ENCODE measurements around the gene ADGRG6. TPM values are rescaled to one million over a fixed set of nuclear protein-coding genes. Genes with fewer than 3 reads are reported as not detected.
"Not testable (repeated sequence)": the region's sequence is repeated elsewhere in the genome, so short reads cannot be mapped to it uniquely, and the experiment has no call there.

ADGRG6 gene
- total RNA-seq, 2 donors from 2014 or later = 1.0 to 2.7 TPM

DNA sequence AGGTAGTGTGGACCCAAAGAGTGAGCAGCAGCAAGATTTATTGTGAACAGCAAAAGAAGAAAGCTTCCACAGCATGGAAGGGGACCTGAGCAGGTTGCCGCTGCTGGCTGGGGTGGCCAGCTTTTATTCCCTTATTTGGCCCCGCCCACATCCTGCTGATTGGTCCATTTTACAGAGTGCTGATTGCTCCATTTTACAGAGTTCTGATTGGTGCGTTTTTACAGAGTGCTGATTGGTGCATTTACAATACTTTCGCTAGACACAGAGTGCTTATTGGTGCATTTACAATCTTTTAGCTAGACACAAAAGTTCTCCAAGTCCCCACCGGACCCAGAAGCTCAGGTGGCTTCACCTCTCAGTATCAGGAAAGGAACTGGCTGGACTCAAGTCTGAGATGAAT, 149.0 kb downstream of the ADGRG6 start:
- H3K36me3 Mint-ChIP-seq; DNase-seq (ENCODE audit: low spot score in 2 of 2); H3K27ac Mint-ChIP-seq; ATAC-seq; H3K9me3 Mint-ChIP-seq: not testable (repeated sequence)

DNA sequence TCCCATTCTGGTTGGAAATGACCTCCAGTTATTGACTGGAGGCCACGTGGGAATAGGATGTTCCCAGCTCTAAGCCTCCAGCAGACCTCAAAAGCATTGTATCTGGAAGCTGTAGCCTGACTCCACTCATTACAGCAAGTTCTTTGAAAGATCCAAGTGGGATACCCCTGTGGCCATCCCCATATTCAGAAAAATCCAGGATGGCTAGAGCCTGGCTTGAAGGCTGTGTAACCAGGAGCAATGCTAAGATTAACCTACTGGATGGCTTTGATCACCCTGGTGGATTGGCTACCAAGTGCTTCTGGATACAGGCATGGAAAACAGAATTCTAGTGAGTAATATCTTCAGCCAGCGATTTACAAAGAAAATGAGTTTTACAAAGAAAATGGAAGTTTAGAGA, 151.2 kb downstream of the ADGRG6 start:
- no peaks in the 10 kb centered on the region for H3K36me3 Mint-ChIP-seq
- ATAC-seq (no peak), DNase-seq (ENCODE audit: low spot score in 2 of 2) (no peak)
- H3K27ac Mint-ChIP-seq = no peak overlapping the region
- peaks cover 0 to 6% of the 10 kb centered on the region in 2 donors for H3K9me3 Mint-ChIP-seq

DNA sequence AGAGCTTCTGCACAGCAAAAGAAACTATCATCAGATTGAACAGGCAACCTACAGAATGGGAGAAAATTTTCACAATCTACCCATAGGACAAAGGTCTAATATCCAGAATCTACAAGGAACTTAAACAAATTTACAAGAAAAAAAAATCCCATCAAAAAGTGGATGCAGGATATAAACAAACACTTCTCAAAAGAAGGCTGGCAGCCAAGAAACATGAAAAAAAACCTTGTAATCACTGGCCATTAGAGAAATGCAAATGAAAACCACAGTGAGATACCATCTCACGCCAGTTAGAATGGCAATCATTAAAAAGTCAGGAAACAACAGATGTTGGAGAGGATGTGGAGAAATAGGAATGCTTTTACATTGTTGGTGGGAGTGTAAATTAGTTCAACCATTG, 152.4 kb downstream of the ADGRG6 start:
- DNase-seq (ENCODE audit: low spot score in 2 of 2); H3K36me3 Mint-ChIP-seq; H3K27ac Mint-ChIP-seq; ATAC-seq; H3K9me3 Mint-ChIP-seq: not testable (repeated sequence)

DNA sequence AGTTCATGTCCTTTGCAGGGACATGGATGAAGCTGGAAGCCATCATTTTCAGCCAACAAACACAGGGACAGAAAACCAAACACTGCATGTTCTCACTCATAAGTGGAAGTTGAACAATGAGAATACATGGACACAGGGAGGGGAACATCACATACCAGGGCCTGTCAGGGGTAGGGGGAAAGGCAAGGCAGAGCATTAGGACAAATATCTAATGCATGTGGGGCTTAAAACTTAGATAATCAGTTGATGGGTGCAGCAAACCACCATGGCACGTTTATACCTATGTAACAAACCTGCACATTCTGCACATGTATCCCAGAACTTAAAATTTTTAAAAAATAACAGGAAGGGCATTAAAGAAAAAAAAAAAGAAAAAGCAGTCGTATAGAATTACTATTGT, 153.0 kb downstream of the ADGRG6 start:
- DNase-seq (ENCODE audit: low spot score in 2 of 2); ATAC-seq; H3K27ac Mint-ChIP-seq; H3K36me3 Mint-ChIP-seq; H3K9me3 Mint-ChIP-seq: not testable (repeated sequence)

DNA sequence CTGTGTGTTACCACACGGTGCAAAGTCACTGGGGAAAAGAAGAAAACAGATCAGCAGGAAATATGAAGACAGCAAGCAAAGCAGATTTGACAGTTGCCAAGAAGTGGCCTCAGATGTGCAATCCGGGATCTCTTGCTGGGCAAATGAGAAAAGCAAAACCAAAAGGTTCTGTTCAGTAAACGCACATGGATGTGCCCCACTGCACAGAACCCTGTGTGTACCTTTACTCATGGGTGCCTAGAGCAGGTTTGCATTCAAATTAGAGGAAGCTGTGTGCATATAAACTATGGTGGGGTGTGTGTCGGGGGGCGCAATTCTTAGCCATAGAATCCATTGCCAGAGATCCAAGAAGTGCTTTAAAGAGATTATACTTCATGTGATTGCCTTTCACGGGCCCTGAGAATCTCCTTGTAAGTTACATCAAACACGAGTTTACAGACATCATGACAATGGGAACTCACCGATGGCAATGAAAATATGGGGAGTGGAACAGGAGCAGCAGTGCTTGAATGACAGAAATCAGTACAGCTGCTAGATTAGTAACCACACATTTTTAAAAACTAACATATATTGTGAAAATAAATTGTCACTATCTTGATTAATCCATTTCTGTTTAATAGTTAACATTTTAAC, 154.3 kb downstream of the ADGRG6 start:
- H3K9me3 Mint-ChIP-seq = peaks cover 0 to 11% of the 10 kb centered on the region in 2 donors
- H3K36me3 Mint-ChIP-seq = peaks cover under 1 to 6% of the 10 kb centered on the region in 2 donors
- ATAC-seq = no peak
- DNase-seq (ENCODE audit: low spot score in 2 of 2) = no peak
- H3K27ac Mint-ChIP-seq = no peak overlapping the region

DNA sequence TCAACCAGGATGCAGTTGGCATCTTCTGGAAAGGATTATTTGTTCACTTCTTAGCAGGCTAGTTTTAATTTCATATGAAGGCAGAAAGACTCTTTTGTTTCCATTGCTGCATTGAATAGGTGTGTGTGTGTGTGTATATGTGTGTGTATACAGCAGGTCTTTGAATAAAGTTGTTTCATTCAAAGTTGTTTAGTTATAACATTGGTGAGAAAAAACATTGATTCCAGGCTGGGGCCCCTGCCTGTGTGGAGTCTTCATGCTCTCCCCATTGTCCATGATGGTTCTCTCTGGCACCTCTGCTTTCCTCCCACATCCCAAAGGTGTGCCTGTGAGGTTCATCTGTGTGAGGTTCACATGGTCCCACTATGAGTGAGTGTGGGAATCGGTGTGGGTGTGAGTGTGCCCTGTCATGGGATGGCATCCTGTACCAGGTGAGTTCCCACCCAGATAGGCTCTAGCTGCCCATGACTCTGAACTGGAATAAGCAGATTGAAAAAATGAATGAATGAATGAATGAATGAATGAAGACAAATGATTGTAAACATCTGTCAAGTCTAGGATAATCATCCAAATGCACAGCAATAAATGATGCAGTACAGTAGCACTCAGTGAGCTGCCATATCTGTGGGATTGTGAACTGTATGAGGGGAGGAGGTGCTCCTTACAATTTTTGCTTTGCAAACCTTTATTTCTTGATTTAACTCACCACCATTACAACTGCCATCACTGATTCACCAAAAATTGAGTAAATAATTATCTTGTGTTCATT, 156.0 kb downstream of the ADGRG6 start:
- Mint-ChIP-seq H3K27ac (no peak overlapping the region), H3K36me3 (peaks cover 15 to 18% of the 10 kb centered on the region in 2 donors), H3K9me3 (peaks cover 3 to 16% of the 10 kb centered on the region in 2 donors)
- ATAC-seq (no peak), DNase-seq (ENCODE audit: low spot score in 2 of 2) (no peak)

DNA sequence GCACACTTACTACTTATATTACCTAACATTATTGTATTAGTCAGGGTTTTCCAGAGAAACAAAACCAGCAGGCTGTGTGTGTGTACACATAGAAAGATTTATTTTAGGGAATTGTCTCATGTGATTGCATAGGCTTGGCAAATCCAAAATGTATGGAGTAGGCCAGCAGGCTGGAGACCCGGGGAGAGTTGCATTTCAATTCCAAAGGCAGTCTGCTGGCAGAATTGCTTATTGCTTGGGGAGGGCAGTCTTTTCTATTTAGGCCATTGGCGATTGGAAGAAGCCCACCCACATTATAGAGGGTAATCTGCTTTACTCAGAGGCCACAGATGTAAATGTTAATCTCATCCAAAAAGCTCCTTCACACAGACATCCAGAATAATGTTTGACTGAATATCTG, 157.0 kb downstream of the ADGRG6 start:
- Mint-ChIP-seq H3K27ac (no peak overlapping the region), H3K36me3 (peaks cover 19 to 22% of the 10 kb centered on the region in 2 donors), H3K9me3 (peaks cover 3 to 21% of the 10 kb centered on the region in 2 donors)
- ATAC-seq (no peak), DNase-seq (ENCODE audit: low spot score in 2 of 2) (no peak)

DNA sequence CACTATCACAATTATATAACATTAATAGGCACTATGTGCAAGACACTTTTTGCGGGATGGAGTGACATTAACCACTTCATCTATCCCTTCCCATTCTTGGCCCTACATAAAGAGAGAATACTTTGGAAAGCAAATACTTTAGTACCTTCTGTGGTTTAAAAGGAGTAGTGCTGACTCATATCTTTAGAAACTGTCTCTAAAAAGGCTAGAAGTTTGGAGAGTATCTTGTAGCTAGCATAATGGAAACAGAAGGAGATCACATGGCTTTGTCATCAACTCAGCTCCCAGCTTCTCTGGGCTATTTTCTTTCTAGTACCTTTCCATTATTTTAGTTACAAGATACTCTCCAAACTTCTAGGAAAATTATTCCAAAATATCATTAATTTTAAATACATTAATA, 157.5 kb downstream of the ADGRG6 start:
- Mint-ChIP-seq H3K27ac (no peak overlapping the region), H3K9me3 (peaks cover 3 to 21% of the 10 kb centered on the region in 2 donors), H3K36me3 (peaks cover 19 to 22% of the 10 kb centered on the region in 2 donors)
- ATAC-seq (peak in 1 of 2 donors; percentile 87), DNase-seq (ENCODE audit: low spot score in 2 of 2) (no peak)

DNA sequence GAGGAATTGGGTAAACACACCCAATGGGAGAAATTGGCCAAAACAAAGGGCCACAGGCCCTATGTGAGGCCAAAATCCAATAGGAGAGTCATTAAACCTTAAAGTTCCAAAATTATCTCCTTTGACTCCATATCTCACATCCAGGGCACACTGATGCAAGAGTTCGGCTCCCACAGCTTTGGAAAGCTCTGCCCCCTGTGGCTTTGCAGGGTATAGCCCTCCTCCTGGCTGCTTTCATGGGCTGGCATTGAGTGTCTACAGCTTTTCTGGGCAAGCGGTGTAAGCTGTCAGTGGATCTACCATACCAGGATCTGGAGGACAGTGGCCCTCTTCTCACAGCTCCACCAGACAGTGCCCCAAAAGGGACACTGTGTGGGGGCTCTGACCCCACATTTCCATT, 160.5 kb downstream of the ADGRG6 start:
- no peak for DNase-seq (ENCODE audit: low spot score in 2 of 2)
- Mint-ChIP-seq H3K9me3 (peaks cover 3 to 21% of the 10 kb centered on the region in 2 donors), H3K36me3 (peaks cover 19 to 22% of the 10 kb centered on the region in 2 donors), H3K27ac (no peak overlapping the region)
- no peak for ATAC-seq

DNA sequence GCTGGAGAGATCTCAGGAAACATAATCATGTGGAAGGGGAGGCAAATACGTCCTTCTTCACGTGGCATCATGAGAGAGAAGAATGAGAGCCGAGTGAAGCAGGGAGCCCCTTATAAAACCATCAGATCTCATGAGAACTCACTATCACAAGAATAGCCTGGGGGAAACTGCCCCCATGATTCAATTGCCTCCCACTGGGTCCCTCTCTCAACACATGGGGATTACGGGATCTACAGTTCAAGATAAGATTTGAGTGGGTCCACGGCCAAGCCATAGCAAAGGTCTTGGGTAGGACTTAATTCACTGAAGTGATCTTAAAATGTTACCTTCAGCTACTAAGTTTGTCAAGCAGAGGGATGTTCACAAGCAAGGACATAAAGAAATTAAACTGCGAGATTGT, 162.2 kb downstream of the ADGRG6 start:
- DNase-seq (ENCODE audit: low spot score in 2 of 2) (no peak), ATAC-seq (no peak)
- peaks cover 3 to 22% of the 10 kb centered on the region in 2 donors for H3K9me3 Mint-ChIP-seq
- H3K36me3 Mint-ChIP-seq = peaks cover 19 to 22% of the 10 kb centered on the region in 2 donors
- no peak overlapping the region for H3K27ac Mint-ChIP-seq

DNA sequence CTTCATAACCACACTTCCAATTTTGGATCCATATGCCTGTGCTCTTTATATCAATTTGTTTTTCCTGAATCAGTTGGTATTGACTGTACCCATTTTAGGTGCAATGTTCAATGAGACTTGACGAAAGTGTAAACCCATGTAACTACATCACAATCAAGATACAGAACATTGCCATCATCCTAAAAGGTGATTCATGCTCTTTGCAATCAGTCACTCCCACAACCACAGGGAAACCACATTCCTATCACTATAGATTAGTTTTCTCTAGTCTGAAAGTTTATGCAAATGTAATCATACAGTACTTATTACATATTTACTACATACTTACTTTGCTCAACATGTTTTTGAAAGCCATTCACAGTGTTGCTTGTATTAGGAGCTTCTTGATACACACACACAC, 167.4 kb downstream of the ADGRG6 start:
- no peak for DNase-seq (ENCODE audit: low spot score in 2 of 2)
- no peaks in the 10 kb centered on the region for H3K36me3 Mint-ChIP-seq
- peaks cover 0 to 4% of the 10 kb centered on the region in 2 donors for H3K9me3 Mint-ChIP-seq
- H3K27ac Mint-ChIP-seq = no peak overlapping the region
- ATAC-seq = peak; percentile 43 to 76

DNA sequence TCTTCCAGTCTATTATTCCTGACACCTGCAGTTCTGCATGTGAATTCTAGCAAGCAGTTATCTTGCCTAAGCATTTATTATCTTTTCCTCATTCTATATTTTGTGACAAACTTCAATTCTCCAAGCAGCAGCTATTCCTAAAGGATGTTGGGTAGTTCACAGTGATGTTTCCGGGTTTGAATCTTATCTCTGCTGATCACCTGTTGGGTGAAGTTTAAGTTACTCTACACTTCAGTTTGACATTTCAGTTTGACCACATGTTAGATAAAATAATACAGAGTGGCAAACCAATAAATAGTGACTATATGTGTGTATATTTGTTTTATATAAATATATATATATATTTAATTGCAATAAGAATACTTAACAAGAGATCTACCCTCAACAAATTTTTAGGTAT, 168.6 kb downstream of the ADGRG6 start:
- DNase-seq (ENCODE audit: low spot score in 2 of 2) (no peak), ATAC-seq (no peak)
- no peak overlapping the region for H3K27ac Mint-ChIP-seq
- H3K36me3 Mint-ChIP-seq = no peaks in the 10 kb centered on the region
- peaks cover 0 to 4% of the 10 kb centered on the region in 2 donors for H3K9me3 Mint-ChIP-seq

DNA sequence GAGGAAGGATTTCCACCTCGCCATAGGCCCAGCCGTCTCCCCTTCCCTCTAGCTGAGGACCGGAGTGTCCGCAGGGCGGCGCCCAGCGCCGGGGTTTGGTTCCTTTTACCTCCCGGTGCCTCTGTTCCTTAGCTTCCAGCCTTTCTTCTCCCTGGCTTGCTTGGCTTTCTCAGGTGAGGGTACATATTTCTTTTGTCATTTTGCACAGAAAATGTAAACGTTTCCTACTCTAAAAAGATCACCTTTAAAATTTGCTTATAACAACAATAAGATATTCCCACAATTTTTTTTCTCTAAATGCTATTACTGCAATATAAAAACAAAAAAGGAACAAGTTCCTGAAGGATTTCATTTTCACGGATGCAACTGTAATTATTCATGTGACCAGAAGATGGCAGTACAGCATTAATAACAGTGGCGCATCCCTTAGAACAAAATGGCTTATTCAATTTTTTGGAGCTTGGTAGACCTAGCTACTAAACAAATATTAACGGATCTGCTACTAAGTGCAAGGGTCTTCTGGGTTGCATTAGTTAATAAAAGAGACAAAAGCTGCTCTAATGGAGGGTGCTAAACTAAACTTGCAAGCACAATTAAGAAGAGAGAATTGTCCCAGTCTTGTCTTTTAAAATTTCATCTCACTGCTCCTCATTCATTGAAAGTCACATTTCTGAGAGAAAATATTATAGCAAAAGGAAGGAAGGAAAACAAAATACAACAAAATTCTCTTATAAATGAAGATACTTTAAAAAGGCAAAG, 172.9 kb downstream of the ADGRG6 start:
- ATAC-seq (no peak), DNase-seq (ENCODE audit: low spot score in 2 of 2) (no peak)
- Mint-ChIP-seq H3K36me3 (peaks cover 0 to 17% of the 10 kb centered on the region in 2 donors), H3K27ac (no peak overlapping the region), H3K9me3 (peaks cover 0 to 5% of the 10 kb centered on the region in 2 donors)

DNA sequence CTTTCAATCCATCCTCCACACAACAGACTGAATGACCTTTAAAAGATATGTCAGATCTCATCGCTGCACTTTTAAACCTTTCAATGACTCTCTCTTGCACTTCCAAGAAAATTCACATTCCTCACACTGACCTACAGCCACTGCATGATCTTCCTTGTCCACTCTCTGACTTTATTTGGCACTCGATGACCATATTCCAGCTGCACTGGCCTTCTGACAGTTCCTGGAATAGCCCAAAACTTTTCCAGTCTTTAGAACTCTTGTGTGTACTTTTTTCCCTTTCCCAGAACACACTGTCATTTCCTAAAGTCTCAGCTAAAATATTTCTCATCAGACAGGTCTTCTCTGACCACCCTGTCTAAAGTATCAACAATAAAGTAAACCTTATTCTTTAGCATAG, 174.6 kb downstream of the ADGRG6 start:
- ATAC-seq = no peak
- peaks cover 0 to 17% of the 10 kb centered on the region in 2 donors for H3K36me3 Mint-ChIP-seq
- no peak overlapping the region for H3K27ac Mint-ChIP-seq
- peaks cover 0 to 5% of the 10 kb centered on the region in 2 donors for H3K9me3 Mint-ChIP-seq
- no peak for DNase-seq (ENCODE audit: low spot score in 2 of 2)

DNA sequence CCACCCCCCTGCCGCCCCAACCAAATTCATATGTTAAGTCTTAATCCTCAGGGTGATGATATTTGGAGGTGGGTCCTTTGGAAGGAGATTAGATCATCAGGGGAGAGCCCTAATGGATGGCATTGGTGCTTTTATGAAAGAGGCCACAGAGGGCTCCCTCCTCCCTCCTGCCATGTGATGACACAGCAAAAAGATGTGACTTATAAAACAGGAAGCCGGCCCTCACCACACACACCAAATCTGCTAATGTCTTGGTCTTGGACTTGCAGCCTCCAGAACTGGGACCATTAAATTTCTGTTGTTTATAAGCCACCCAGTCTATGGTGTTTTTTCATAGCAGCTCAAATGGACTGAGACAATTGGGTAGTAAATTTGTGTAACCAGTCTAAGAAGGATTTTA, 176.3 kb downstream of the ADGRG6 start:
- ATAC-seq (no peak), DNase-seq (ENCODE audit: low spot score in 2 of 2) (no peak)
- Mint-ChIP-seq H3K36me3 (peaks cover 0 to 17% of the 10 kb centered on the region in 2 donors), H3K9me3 (peaks cover 0 to 5% of the 10 kb centered on the region in 2 donors), H3K27ac (no peak overlapping the region)

DNA sequence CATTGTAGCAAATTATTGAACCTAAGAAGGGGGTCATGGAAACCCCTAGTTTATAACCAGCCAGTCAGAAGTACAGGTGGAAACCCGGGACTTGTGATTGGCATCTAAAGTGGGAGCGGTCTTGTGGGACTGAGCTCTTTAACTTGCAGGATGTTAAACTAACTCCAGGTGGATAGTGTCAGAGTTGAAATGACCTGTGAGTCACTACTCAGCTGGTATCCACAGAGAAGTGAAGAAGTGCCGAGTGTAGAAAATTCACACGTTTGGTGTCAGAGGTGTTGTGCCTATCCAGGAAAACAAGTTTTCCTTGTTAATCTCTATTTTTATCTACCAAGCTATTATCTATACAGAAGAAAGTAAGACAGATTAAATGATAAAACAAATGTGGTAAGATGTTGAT, 179.7 kb downstream of the ADGRG6 start:
- Mint-ChIP-seq H3K9me3 (peaks cover 4 to 23% of the 10 kb centered on the region in 2 donors), H3K27ac (no peak overlapping the region), H3K36me3 (peaks cover 0 to 17% of the 10 kb centered on the region in 2 donors)
- DNase-seq (ENCODE audit: low spot score in 2 of 2) = no peak
- no peak for ATAC-seq

DNA sequence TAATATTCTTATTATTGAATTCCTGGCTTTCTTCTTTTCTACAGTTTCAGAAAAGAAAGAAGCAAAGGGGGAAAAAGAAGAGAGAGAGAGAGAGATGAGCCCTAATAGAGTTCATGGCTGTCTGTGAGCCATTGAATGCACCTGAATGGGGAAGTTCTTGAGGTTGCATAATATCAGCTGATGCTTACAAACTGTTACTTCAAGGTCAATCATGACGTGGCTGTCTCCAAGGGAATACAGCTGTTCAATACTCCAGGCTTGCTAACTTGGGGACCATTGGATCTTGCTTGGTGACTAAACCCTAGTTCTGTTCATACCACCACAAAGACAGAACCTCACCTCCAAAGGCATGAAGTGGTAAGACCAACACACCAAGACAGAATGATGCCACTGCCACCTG, 180.4 kb downstream of the ADGRG6 start:
- Mint-ChIP-seq H3K36me3 (peaks cover 0 to 11% of the 10 kb centered on the region in 2 donors), H3K27ac (no peak overlapping the region), H3K9me3 (peaks cover 4 to 26% of the 10 kb centered on the region in 2 donors)
- no peak for DNase-seq (ENCODE audit: low spot score in 2 of 2)
- no peak for ATAC-seq
